GM12878 (cell line): ENCODE results near the gene OPN1LW. TPM values are rescaled to one million over a fixed set of nuclear protein-coding genes. Genes with fewer than 3 reads are reported as not detected.

ENCODE experiments used
- ATAC-seq: fragments of 200-7000 bp; cut with Tn5 transposase; 3 replicates; pipeline ENCODE4 v1.9.1; 2020; ENCODE audit warnings: mild to moderate bottlenecking, moderate library complexity
- BruUV-seq: library from RNA; stranded (reverse); fragments of 400-500 nt; replicated peaks from 2 replicates; lab custom pipeline; 2021; lab: Mats Ljungman, UMichigan
- CTCF ChIA-PET: fragments of 300-600 bp; sonication (Branson Sonifier 250); formaldehyde crosslinking; extraction: SDS; loops from one replicate; lab custom pipeline; 2021; ENCODE audit warnings: inconsistent platforms; lab: Yijun Ruan, JAX
- POLR2A ChIA-PET: fragments of 350-600 bp; formaldehyde crosslinking; extraction: SDS; loops from one replicate; lab custom pipeline; 2021; ENCODE audit warnings: inconsistent platforms; lab: Charles Lee
- RAD21 ChIA-PET: fragments of 300-600 bp; sonication (Branson Sonifier 250); formaldehyde crosslinking; loops from one replicate; lab custom pipeline; 2023; ENCODE audit warnings: antibody characterized with exemption; ENCODE audit not compliant: unreplicated experiment; lab: Charles Lee
- SMC1A ChIA-PET: fragments of 300-600 bp; sonication (Branson Sonifier 250); formaldehyde crosslinking; loops from one replicate; lab custom pipeline; 2023; ENCODE audit not compliant: unreplicated experiment, uncharacterized antibody; lab: Charles Lee
- DNase-seq: peaks from one replicate; pipeline ENCODE4 v3.0.0-alpha.2; 2011; ENCODE audit warnings: low read depth, low spot score
- FAIRE-seq: peaks from 3 replicates; lab custom pipeline; 2011; peaks lifted over from hg19 to GRCh38; lab: Jason Lieb, UNC
- H2AFZ ChIP-seq: 2 replicates; pipeline ENCODE4 v1.6.0; 2011; ENCODE audit warnings: low read depth, low read length, control low read depth; ENCODE audit not compliant: control insufficient read depth
- H3K27ac ChIP-seq: 2 replicates; pipeline ENCODE4 v1.5.1; 2011; ENCODE audit warnings: control low read depth; ENCODE audit not compliant: control insufficient read depth, insufficient read depth
- H3K27me3 ChIP-seq, 2 experiments: replicated peaks in 1 of 2; 2 replicates each; pipeline versions ENCODE4 v1.6.0 to v1.6.1; 2011; ENCODE audit warnings: low read length in 1 of 2; ENCODE audit not compliant: control insufficient read depth in 2 of 2, insufficient read depth in 2 of 2
- H3K36me3 ChIP-seq, 2 experiments: 2 replicates each; pipeline ENCODE4 v1.5.1; 2011; ENCODE audit warnings: low read length in 1 of 2; ENCODE audit not compliant: control insufficient read depth in 2 of 2, insufficient read depth in 2 of 2
- H3K4me1 ChIP-seq: 2 replicates; pipeline ENCODE4 v1.6.1; 2011; ENCODE audit warnings: mild to moderate bottlenecking, low read length, moderate library complexity, mixed read lengths; ENCODE audit not compliant: control insufficient read depth, insufficient read depth
- H3K4me2 ChIP-seq: 2 replicates; pipeline ENCODE4 v1.6.0; 2011; ENCODE audit warnings: control low read depth; ENCODE audit not compliant: control insufficient read depth, insufficient read depth
- H3K4me3 ChIP-seq: fragments of 200-600 bp; sonication (generic); 2 replicates; pipeline ENCODE4 v1.5.1; 2016
- H3K79me2 ChIP-seq: 2 replicates; pipeline ENCODE4 v1.6.0; 2011; ENCODE audit warnings: low read length; ENCODE audit not compliant: control insufficient read depth, insufficient read depth
- H3K9ac ChIP-seq: 2 replicates; pipeline ENCODE4 v1.8.0; 2011; ENCODE audit warnings: low read length, control low read depth, mixed read lengths; ENCODE audit not compliant: control insufficient read depth, insufficient read depth
- H3K9me3 ChIP-seq: replicated peaks from 3 replicates; pipeline ENCODE4 v1.5.1; 2011; ENCODE audit warnings: mild to moderate bottlenecking, low read length; ENCODE audit not compliant: control insufficient read depth, insufficient read depth
- H4K20me1 ChIP-seq: 2 replicates; pipeline ENCODE4 v1.6.0; 2011; ENCODE audit not compliant: control insufficient read depth, insufficient read depth
- BHLHE40 ChIP-seq, 2 experiments: fragments of 450-650 bp in 1 of 2; IDR thresholded peaks; 2 replicates each; pipeline ENCODE4 v1.6.1; 2011 to 2017; ENCODE audit warnings: low read depth in 2 of 2, borderline replicate concordance in 1 of 2, improper control_type of control experiment in 1 of 2, low read length in 1 of 2, mild to moderate bottlenecking in 1 of 2
- CREB1 ChIP-seq: IDR thresholded peaks from 2 replicates; pipeline ENCODE4 v1.6.1; 2012; ENCODE audit warnings: low read depth, mild to moderate bottlenecking, inconsistent platforms
- MAX ChIP-seq: IDR thresholded peaks from 2 replicates; pipeline ENCODE4 v1.6.1; 2012; ENCODE audit warnings: low read depth, low read length, improper control_type of control experiment
- MEF2A ChIP-seq: IDR thresholded peaks from 2 replicates; pipeline ENCODE4 v1.6.1; 2011; ENCODE audit warnings: low read depth, mild to moderate bottlenecking, low read length, moderate library complexity; ENCODE audit not compliant: insufficient read depth
- MLLT1 ChIP-seq: fragments of 450-650 bp; IDR thresholded peaks from 2 replicates; pipeline ENCODE4 v1.6.1; 2016; ENCODE audit warnings: mild to moderate bottlenecking
- NFXL1 ChIP-seq: fragments of 450-650 bp; IDR thresholded peaks from 2 replicates; pipeline ENCODE4 v1.6.1; 2017; ENCODE audit warnings: antibody characterized with exemption, mild to moderate bottlenecking, borderline replicate concordance
- SIN3A ChIP-seq: IDR thresholded peaks from 2 replicates; pipeline ENCODE4 v1.6.1; 2012; ENCODE audit warnings: low read depth, low read length, improper control_type of control experiment
- SMC3 ChIP-seq: IDR thresholded peaks from 2 replicates; pipeline ENCODE4 v1.6.1; 2011; ENCODE audit warnings: low read length, improper control_type of control experiment, borderline replicate concordance
- SREBF1 ChIP-seq: IDR thresholded peaks from 2 replicates; pipeline ENCODE4 v1.6.1; 2012; ENCODE audit warnings: mild to moderate bottlenecking, low read length
- STAT1 ChIP-seq: fragments of 450-650 bp; conservative IDR thresholded peaks from 2 replicates; pipeline ENCODE4 v1.6.1; 2014; ENCODE audit warnings: antibody characterized with exemption, mild to moderate bottlenecking
- ZNF207 ChIP-seq: fragments of 450-650 bp; IDR thresholded peaks from 2 replicates; pipeline ENCODE4 v1.6.1; 2014; ENCODE audit warnings: antibody characterized with exemption, mild to moderate bottlenecking, borderline replicate concordance
- ZNF687 ChIP-seq: fragments of 450-650 bp; IDR thresholded peaks from 2 replicates; pipeline ENCODE4 v1.6.1; 2017; ENCODE audit warnings: mild to moderate bottlenecking, moderate library complexity
- whole genome bisulfite sequencing: methylation state at CpG from one replicate; pipeline ENCODE4 v1.1.6; 2016; ENCODE audit warnings: low lambda C conversion rate; ENCODE audit not compliant: insufficient replicate concordance, insufficient coverage; ENCODE audit errors: missing lambda C conversion rate; 5-methylcytosine and 5-hydroxymethylcytosine counted together
- in situ Hi-C: fragments of 300-500 bp; cut with MboI; formaldehyde crosslinking; loops from 9 replicates; pipeline ENCODE4 v1.14.3; 2018; ENCODE audit warnings: mixed read lengths
- intact Hi-C: fragments of 100-400 bp; cut with micrococcal nuclease; formaldehyde crosslinking; loops from one replicate; pipeline ENCODE4 v1.14.2; 2022; ENCODE audit not compliant: unreplicated experiment
- polyA plus RNA-seq, 11 experiments: library from polyadenylated mRNA; depleted of rRNA in 4 of 11; unstranded in 6 of 11; stranded (reverse) in 5 of 11; fragments of >200 nt; fragmentation: Nextera tagmentation in 4 of 11; fragmentation: Illumina TruSeq in 1 of 11; extraction: Ambion mirVana in 4 of 11; extraction: Trizol in 1 of 11; gene quantifications; 1 replicate in 1 of 11; 2 replicates in 10 of 11; pipeline versions ENCODE4 v1.2.1 to v1.2.3, GENCODE V29; 2011 to 2016; ENCODE audit warnings: inconsistent platforms in 2 of 11, missing spikeins in 2 of 11, low read depth in 1 of 11
- total RNA-seq, 4 experiments: library from RNA; depleted of rRNA in 3 of 4; stranded (reverse); fragments of >200 nt in 3 of 4; fragmentation: Illumina TruSeq in 1 of 4; extraction: Trizol in 1 of 4; gene quantifications; 2 replicates each; pipeline versions ENCODE4 v1.2.1 to v1.2.3, GENCODE V29; 2013 to 2021

The OPN1LW gene
- total and polyA plus RNA-seq, 10 of the 15 experiments (the other 5 are each of a cell fraction or from before 2014, with no cell fraction given) = not detected

- peak; percentile 47; the same call in 1 of the 2 replicates for TF ChIP-seq MLLT1
- peak in 1 of 2 experiments; percentile 27; a peak in 1 of 4 replicates for TF ChIP-seq BHLHE40 (IDR thresholded peaks at IDR 0.05; ENCODE audit: borderline replicate concordance in 1 of 2, low read depth in 2 of 2, low read length in 1 of 2)
Observed at GRCh38 chrX:154097589-154098541, 46.2 kb upstream of the OPN1LW start, which contains the start of gene MECP2 (continued).

- BruUV-seq = no TSS peak
- Histone ChIP-seq H3K4me3 (no peak overlapping the region), H3K36me3 (no peaks in the 10 kb centered on the region), H3K4me2 (no peak overlapping the region), H3K4me1 (no peaks in the 10 kb centered on the region; the same call in 1 of the 2 replicates), H2AFZ (no peak overlapping the region), H3K27ac (no peak overlapping the region), H3K9me3 (no peaks in the 10 kb centered on the region), H4K20me1 (no peaks in the 10 kb centered on the region; the same call in 1 of the 2 replicates), H3K9ac (no peak overlapping the region), H3K27me3 (no peaks in the 10 kb centered on the region), H3K79me2 (peaks cover 32% of the 10 kb centered on the region)
- DNase-seq (no peak), ATAC-seq (no peak), FAIRE-seq (no peak)
- intact Hi-C loops = loop anchor here (5.0 kb wide), 1 partner anchor 126 kb away; the partner anchor contains the start of genes HCFC1 and TMEM187
- ChIA-PET POLR2A (no interaction called here), RAD21 (no interaction called here), CTCF (interaction anchor here (0.6 kb wide), 1 partner anchor 9 kb away, joined by 3 read pairs; no protein-coding TSS in a partner anchor), SMC1A (no interaction called here)
- in situ Hi-C loops = no loop called here
- TF ChIP-seq MEF2A (no peak), ZNF687 (no peak), MAX (no peak), CREB1 (no peak), STAT1 (no peak), ZNF207 (no peak), SMC3 (no peak), NFXL1 (no peak), SIN3A (no peak), SREBF1 (no peak)
- WGBS = 58% methylated on average over 2 of the region's 2 CpGs
Observed at GRCh38 chrX:154098551-154098950, 45.5 kb upstream of the OPN1LW start.
